K562 (cell line): ENCODE data around the gene MIF.

Experiments used
- CBX5 ChIP-seq: IDR thresholded peaks from 2 replicates; pipeline ENCODE4 v1.6.1; 2014; ENCODE audit warnings: low read depth, borderline replicate concordance
- CCAR2 ChIP-seq: fragments of 200-400 bp; formaldehyde crosslinking; IDR thresholded peaks from 2 replicates; pipeline ENCODE4 v1.6.1; 2017; ENCODE audit warnings: mild to moderate bottlenecking, low read depth, low read length
- CTCF ChIP-seq, 3 experiments: IDR thresholded peaks in 2 of 3; conservative IDR thresholded peaks in 1 of 3; 2 replicates each; pipeline ENCODE4 v1.5.1; 2011 to 2012; ENCODE audit warnings: low read length in 3 of 3, mild to moderate bottlenecking in 3 of 3, control low read depth in 2 of 3, improper control_type of control experiment in 1 of 3, inconsistent platforms in 1 of 3, low read depth in 1 of 3, mixed read lengths in 1 of 3, moderate library complexity in 1 of 3; ENCODE audit not compliant: insufficient read depth in 2 of 3
- EGR1 ChIP-seq: fragments of 450-650 bp; conservative IDR thresholded peaks from 2 replicates; pipeline ENCODE4 v1.6.1; 2017; ENCODE audit warnings: mild to moderate bottlenecking
- EP300 ChIP-seq: IDR thresholded peaks from 2 replicates; pipeline ENCODE4 v1.6.1; 2012; ENCODE audit warnings: low read length, improper control_type of control experiment
- FUS ChIP-seq: fragments of 200-400 bp; formaldehyde crosslinking; optimal IDR thresholded peaks from 2 replicates; pipeline ENCODE3; 2017; ENCODE audit warnings: low read depth, low read length
- HDAC1 ChIP-seq, 2 experiments: fragments of 450-650 bp; IDR thresholded peaks; 2 replicates each; pipeline ENCODE4 v1.6.1; 2016 to 2017; ENCODE audit warnings: inconsistent platforms in 1 of 2, mild to moderate bottlenecking in 1 of 2, moderate library complexity in 1 of 2
- JUND ChIP-seq, 2 experiments: IDR thresholded peaks; 2 replicates in 1 of 2; 3 replicates in 1 of 2; pipeline ENCODE4 v1.6.1; 2011; ENCODE audit warnings: borderline replicate concordance in 2 of 2, low read depth in 2 of 2, low read length in 2 of 2, improper control_type of control experiment in 1 of 2, missing biosample characterization in 1 of 2, missing genetic modification characterization in 1 of 2, missing genetic modification reagents in 1 of 2
- NELFE ChIP-seq: IDR thresholded peaks from 2 replicates; pipeline ENCODE4 v1.6.1; 2011; ENCODE audit warnings: mild to moderate bottlenecking; ENCODE audit not compliant: insufficient read depth, insufficient read length
- NR1H2 ChIP-seq: sonication (generic); formaldehyde crosslinking; IDR thresholded peaks from 2 replicates; pipeline ENCODE4 v1.4.0; 2020; ENCODE audit warnings: mild to moderate bottlenecking, missing genetic modification reagents
- POLR2A ChIP-seq: fragments of 450-650 bp; conservative IDR thresholded peaks from 2 replicates; pipeline ENCODE4 v1.6.1; 2016
- RCOR1 ChIP-seq, 2 experiments: IDR thresholded peaks; 2 replicates each; pipeline ENCODE4 v1.6.1; 2012; ENCODE audit warnings: low read depth in 2 of 2, low read length in 2 of 2, borderline replicate concordance in 1 of 2, improper control_type of control experiment in 1 of 2
- ZBTB26 ChIP-seq: fragments of 450-650 bp; formaldehyde crosslinking; IDR thresholded peaks from 2 replicates; pipeline ENCODE4 v1.4.0; 2022; ENCODE audit warnings: missing genetic modification characterization
- ZNF253 ChIP-seq: fragments of 250-450 bp; sonication (Bioruptor Pico); conservative IDR thresholded peaks from 2 replicates; pipeline ENCODE4 v1.6.1; 2021; ENCODE audit warnings: mild to moderate bottlenecking

- TF ChIP-seq CTCF (IDR thresholded peaks at IDR 0.05 in 2 of 3, conservative IDR thresholded peaks at IDR 0.05 in 1 of 3; ENCODE audit: insufficient read depth in 2 of 3, low read depth in 1 of 3, low read length in 3 of 3) (no peak), FUS (no peak), HDAC1 (IDR thresholded peaks at IDR 0.05) (no peak), ZNF253 (CRISPR knock-in tag) (no peak), CBX5 (no peak), CCAR2 (no peak), JUND (IDR thresholded peaks at IDR 0.05; ENCODE audit: borderline replicate concordance, low read depth, low read length) (no peak), JUND (tag; IDR thresholded peaks at IDR 0.05; ENCODE audit: borderline replicate concordance, low read depth, low read length) (no peak), RCOR1 (IDR thresholded peaks at IDR 0.05; ENCODE audit: borderline replicate concordance in 1 of 2, low read depth in 2 of 2, low read length in 2 of 2) (no peak), POLR2A (no peak), ZBTB26 (CRISPR knock-in tag) (no peak), EGR1 (no peak), NR1H2 (CRISPR knock-in tag) (no peak), NELFE (no peak), EP300 (no peak)
These were observed 11.8 kb upstream of the MIF start for GRCh38 chr22:23882370-23882769.
